CD1c-positive myeloid dendritic cell (primary cell): ENCODE measurements around the gene AMBRA1.
A peak's percentile ranks its signal among the peaks of the same experiment; 100 is the strongest.

Source experiments
- DNase-seq: peaks from one replicate; pipeline ENCODE4 v3.0.0-alpha.2; 2016; ENCODE audit errors: extremely low spot score

The AMBRA1 gene

GRCh38 chr11:46570790-46571398 is 22.9 kb downstream of the AMBRA1 start:
- no peak for DNase-seq

GRCh38 chr11:46565232-46565840 is 28.5 kb downstream of the AMBRA1 start:
- no peak for DNase-seq

GRCh38 chr11:46564459-46564858 is 29.4 kb downstream of the AMBRA1 start:
- no peak for DNase-seq

GRCh38 chr11:46562527-46562926 is 31.3 kb downstream of the AMBRA1 start:
- DNase-seq, result no peak

- DNase-seq, result peak; percentile 20
Observed at GRCh38 chr11:46560300-46560991, 33.4 kb downstream of the AMBRA1 start.

GRCh38 chr11:46559815-46560214 is 34.0 kb downstream of the AMBRA1 start:
- no peak for DNase-seq

GRCh38 chr11:46557684-46558151 is 36.1 kb downstream of the AMBRA1 start:
- DNase-seq, result no peak

- DNase-seq, result no peak
Observed at GRCh38 chr11:46555267-46556054, 38.4 kb downstream of the AMBRA1 start.

GRCh38 chr11:46554213-46555147 is 39.3 kb downstream of the AMBRA1 start:
- DNase-seq, result peak; percentile 62

GRCh38 chr11:46553814-46554212 is 40.0 kb downstream of the AMBRA1 start:
- DNase-seq, result peak; percentile 14

GRCh38 chr11:46551261-46551660 is 42.6 kb downstream of the AMBRA1 start:
- DNase-seq, result no peak

- DNase-seq, result no peak
Observed at GRCh38 chr11:46547579-46547978, 46.2 kb downstream of the AMBRA1 start.

- no peak for DNase-seq
Observed at GRCh38 chr11:46543564-46543963, 50.3 kb downstream of the AMBRA1 start.

GRCh38 chr11:46541593-46542371 is 52.0 kb downstream of the AMBRA1 start:
- DNase-seq, result no peak

GRCh38 chr11:46540807-46541206 is 53.0 kb downstream of the AMBRA1 start:
- no peak for DNase-seq

- DNase-seq, result peak; percentile 73
Observed at GRCh38 chr11:46537537-46538295, 56.1 kb downstream of the AMBRA1 start.

- no peak for DNase-seq
Observed at GRCh38 chr11:46537121-46537520, 56.7 kb downstream of the AMBRA1 start.

- DNase-seq, result no peak
Observed at GRCh38 chr11:46535688-46536087, 58.1 kb downstream of the AMBRA1 start.

- DNase-seq, result peak; percentile 23
Observed at GRCh38 chr11:46534711-46535110, 59.1 kb downstream of the AMBRA1 start.
